ENCODE results near the gene SLC6A1. TPM values are rescaled to one million over a fixed set of nuclear protein-coding genes. Genes with fewer than 3 reads are reported as not detected.
"Not testable (repeated sequence)": the region's sequence is repeated elsewhere in the genome, so short reads cannot be mapped to it uniquely, and the experiment has no call there.

Gene SLC6A1
- total RNA-seq, 1 donor from 2014 or later, result not detected

- H3K36me3 ChIP-seq (ENCODE audit: control insufficient read depth, insufficient read depth, low read length), result no peaks in the 10 kb centered on the region
- H3K27me3 ChIP-seq (ENCODE audit: control insufficient read depth, insufficient read depth, low read length), result peaks cover 17% of the 10 kb centered on the region
- H3K4me3 ChIP-seq (ENCODE audit: low read depth, low read length), result no peak overlapping the region
- peak; percentile 88 for TF ChIP-seq CTCF (IDR thresholded peaks at IDR 0.05; ENCODE audit: insufficient read depth, low read length, poor library complexity, severe bottlenecking)
- peak; percentile 12 for DNase-seq (ENCODE audit: low read depth)
Observed at GRCh38 chr3:11059090-11059798, 66.7 kb downstream of the SLC6A1 start.

DNA sequence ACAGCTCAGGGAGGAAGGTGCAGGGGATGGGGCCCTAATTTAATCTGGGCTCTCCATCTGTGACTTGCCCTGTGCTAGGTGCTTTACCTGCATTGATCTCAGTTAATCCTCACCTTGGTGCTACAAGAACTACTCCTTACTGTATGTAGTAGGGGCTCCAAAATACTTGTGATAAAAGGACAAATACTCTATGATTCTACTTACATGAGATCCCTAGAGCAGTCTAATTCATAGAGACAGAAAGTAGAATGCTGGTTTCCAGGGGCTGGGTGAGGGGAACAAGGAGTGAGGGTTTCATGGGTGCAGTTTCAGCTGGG lies 67.2 kb downstream of the SLC6A1 start:
- peaks cover 17% of the 10 kb centered on the region for H3K27me3 ChIP-seq (ENCODE audit: control insufficient read depth, insufficient read depth, low read length)
- no peak for DNase-seq (ENCODE audit: low read depth)

DNA sequence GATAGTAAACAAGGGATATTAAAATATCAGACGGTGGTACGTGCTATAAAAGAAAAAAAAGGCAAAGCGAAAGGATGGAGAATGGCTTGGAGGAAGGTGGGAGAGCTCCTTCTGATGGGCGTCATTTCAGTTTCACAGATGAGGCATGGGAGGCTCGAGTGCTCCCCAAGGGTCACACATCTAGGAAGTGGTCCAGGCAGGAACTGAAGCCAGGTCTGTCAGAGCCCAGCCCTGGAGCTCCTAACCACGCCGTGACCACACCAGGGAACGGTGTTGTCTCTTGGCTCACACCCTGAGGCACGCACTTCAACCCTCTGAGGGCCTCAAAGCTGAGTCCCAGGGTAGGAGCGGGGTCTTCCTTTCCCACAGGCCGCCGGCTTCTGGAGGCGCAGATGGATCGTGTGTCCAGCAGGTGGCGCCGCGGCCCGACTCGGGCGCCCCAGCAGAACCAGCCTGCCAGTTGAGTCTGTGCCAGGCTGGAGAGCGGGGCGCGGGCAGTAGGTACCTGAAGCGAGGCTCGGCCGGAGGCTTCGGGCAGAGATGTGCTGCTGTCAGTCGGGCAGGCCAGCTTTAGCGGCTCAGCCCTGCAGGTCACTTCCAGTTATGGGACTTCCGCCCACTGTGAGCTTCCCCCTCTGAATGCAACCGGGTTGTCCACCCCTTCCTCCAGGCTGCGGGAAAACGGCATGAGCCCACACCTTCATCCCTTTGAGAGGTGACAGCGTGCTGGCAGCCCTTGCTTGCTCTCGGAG lies 68.1 kb downstream of the SLC6A1 start:
- TF ChIP-seq CTCF (IDR thresholded peaks at IDR 0.05; ENCODE audit: insufficient read depth, low read length, poor library complexity, severe bottlenecking), result peak; percentile 96
- peaks cover 14% of the 10 kb centered on the region for H3K27me3 ChIP-seq (ENCODE audit: control insufficient read depth, insufficient read depth, low read length)
- no peaks in the 10 kb centered on the region for H3K36me3 ChIP-seq (ENCODE audit: control insufficient read depth, insufficient read depth, low read length)
- DNase-seq (ENCODE audit: low read depth), result no peak
- H3K4me3 ChIP-seq (ENCODE audit: low read depth, low read length), result no peak overlapping the region

More for the DNA sequence above, 67.2 kb downstream of the SLC6A1 start:
- TF ChIP-seq CTCF (IDR thresholded peaks at IDR 0.05; ENCODE audit: insufficient read depth, low read length, poor library complexity, severe bottlenecking), result no peak
- no peak overlapping the region for H3K4me3 ChIP-seq (ENCODE audit: low read depth, low read length)
- no peaks in the 10 kb centered on the region for H3K36me3 ChIP-seq (ENCODE audit: control insufficient read depth, insufficient read depth, low read length)

- H3K36me3 ChIP-seq (ENCODE audit: control insufficient read depth, insufficient read depth, low read length); H3K4me3 ChIP-seq (ENCODE audit: low read depth, low read length); DNase-seq (ENCODE audit: low read depth): not testable (repeated sequence)
- H3K27me3 ChIP-seq (ENCODE audit: control insufficient read depth, insufficient read depth, low read length), result peaks cover 12% of the 10 kb centered on the region
Observed at GRCh38 chr3:11061268-11061871, 68.8 kb downstream of the SLC6A1 start.

GRCh38 chr3:11062704-11063103 lies 70.2 kb downstream of the SLC6A1 start:
- no peak for DNase-seq (ENCODE audit: low read depth)
- TF ChIP-seq CTCF (IDR thresholded peaks at IDR 0.05; ENCODE audit: insufficient read depth, low read length, poor library complexity, severe bottlenecking), result no peak
- H3K27me3 ChIP-seq (ENCODE audit: control insufficient read depth, insufficient read depth, low read length), result peaks cover 9% of the 10 kb centered on the region
- H3K4me3 ChIP-seq (ENCODE audit: low read depth, low read length), result no peak overlapping the region
- H3K36me3 ChIP-seq (ENCODE audit: control insufficient read depth, insufficient read depth, low read length), result no peaks in the 10 kb centered on the region

GRCh38 chr3:11071096-11071755 lies 78.7 kb downstream of the SLC6A1 start:
- no peak for DNase-seq (ENCODE audit: low read depth)
- TF ChIP-seq CTCF (IDR thresholded peaks at IDR 0.05; ENCODE audit: insufficient read depth, low read length, poor library complexity, severe bottlenecking), result no peak
- no peak overlapping the region for H3K4me3 ChIP-seq (ENCODE audit: low read depth, low read length)
- no peaks in the 10 kb centered on the region for H3K36me3 ChIP-seq (ENCODE audit: control insufficient read depth, insufficient read depth, low read length)
- H3K27me3 ChIP-seq (ENCODE audit: control insufficient read depth, insufficient read depth, low read length), result peaks cover 3% of the 10 kb centered on the region
